H9 (cell line): Measurements from ENCODE around the gene LRCH1. TPM values are rescaled to one million over a fixed set of nuclear protein-coding genes. Genes with fewer than 3 reads are reported as not detected.

Experiments used
- DNase-seq: peaks from one replicate; pipeline ENCODE4 v3.0.0-alpha.2; 2017
- H2AFZ ChIP-seq: one replicate; pipeline ENCODE4 v1.6.1; 2013; ENCODE audit warnings: mild to moderate bottlenecking, low read length, control low read depth, moderate library complexity
- H2AK5ac ChIP-seq: 2 replicates; pipeline ENCODE4 v1.6.1; 2013; ENCODE audit warnings: low read length, control low read depth, mixed read lengths; ENCODE audit not compliant: insufficient read length
- H2BK120ac ChIP-seq: one replicate; pipeline ENCODE4 v1.6.1; 2013; ENCODE audit warnings: low read depth, mild to moderate bottlenecking, low read length, control low read depth, inconsistent platforms; ENCODE audit not compliant: poor library complexity, severe bottlenecking
- H2BK12ac ChIP-seq: 2 replicates; pipeline ENCODE4 v1.6.1; 2013; ENCODE audit warnings: low read length, control low read depth, mixed read lengths, low read depth; ENCODE audit not compliant: insufficient read length
- H2BK15ac ChIP-seq: 2 replicates; pipeline ENCODE4 v1.6.1; 2013; ENCODE audit warnings: low read depth, low read length, control low read depth
- H2BK20ac ChIP-seq: one replicate; pipeline ENCODE4 v1.6.1; 2013; ENCODE audit warnings: low read depth, mild to moderate bottlenecking, low read length, control low read depth, inconsistent platforms; ENCODE audit not compliant: poor library complexity, severe bottlenecking
- H2BK5ac ChIP-seq: 2 replicates; pipeline ENCODE4 v1.6.1; 2013; ENCODE audit warnings: low read length, control low read depth, mixed read lengths; ENCODE audit not compliant: insufficient read length
- H3K14ac ChIP-seq: 2 replicates; pipeline ENCODE4 v1.6.1; 2013; ENCODE audit warnings: low read length, control low read depth; ENCODE audit not compliant: insufficient read depth
- H3K18ac ChIP-seq: 2 replicates; pipeline ENCODE4 v1.6.1; 2013; ENCODE audit warnings: low read depth, mild to moderate bottlenecking, mixed read lengths, low read length, control low read depth; ENCODE audit not compliant: insufficient read length
- H3K23ac ChIP-seq: 2 replicates; pipeline ENCODE4 v1.6.1; 2013; ENCODE audit warnings: low read length, control low read depth, mixed read lengths, low read depth; ENCODE audit not compliant: insufficient read length
- H3K23me2 ChIP-seq: 2 replicates; pipeline ENCODE4 v1.6.1; 2013; ENCODE audit warnings: low read depth, mild to moderate bottlenecking, mixed read lengths, low read length, control low read depth; ENCODE audit not compliant: insufficient read length, poor library complexity, severe bottlenecking
- H3K27ac ChIP-seq: 2 replicates; pipeline ENCODE4 v1.5.1; 2013; ENCODE audit warnings: low read length, control low read depth, mixed read lengths, low read depth; ENCODE audit not compliant: insufficient read length
- H3K27me3 ChIP-seq: 2 replicates; pipeline ENCODE4 v1.6.1; 2013; ENCODE audit warnings: low read length, control low read depth, inconsistent platforms; ENCODE audit not compliant: insufficient read depth
- H3K4ac ChIP-seq: 2 replicates; pipeline ENCODE4 v1.6.1; 2013; ENCODE audit warnings: low read depth, mild to moderate bottlenecking, control low read depth, inconsistent platforms, low read length, moderate library complexity
- H3K4me1 ChIP-seq: 2 replicates; pipeline ENCODE4 v1.6.1; 2013; ENCODE audit warnings: low read length, control low read depth, inconsistent platforms; ENCODE audit not compliant: insufficient read depth
- H3K4me2 ChIP-seq: 2 replicates; pipeline ENCODE4 v1.6.1; 2013; ENCODE audit warnings: low read length, control low read depth, mixed read lengths; ENCODE audit not compliant: insufficient read length, insufficient read depth
- H3K56ac ChIP-seq: 2 replicates; pipeline ENCODE4 v1.6.1; 2013; ENCODE audit warnings: low read depth, mild to moderate bottlenecking, mixed read lengths, low read length, control low read depth; ENCODE audit not compliant: insufficient read length
- H3K79me1 ChIP-seq: 2 replicates; pipeline ENCODE4 v1.6.1; 2013; ENCODE audit warnings: low read depth, mild to moderate bottlenecking, moderate library complexity, low read length, control low read depth, inconsistent platforms; ENCODE audit not compliant: insufficient read depth, poor library complexity, severe bottlenecking
- H3K79me2 ChIP-seq: 2 replicates; pipeline ENCODE4 v1.6.1; 2013; ENCODE audit warnings: low read length, control low read depth, inconsistent platforms; ENCODE audit not compliant: insufficient read depth
- H3K9ac ChIP-seq: 2 replicates; pipeline ENCODE4 v1.6.1; 2013; ENCODE audit warnings: low read length, control low read depth, mixed read lengths; ENCODE audit not compliant: insufficient read length; ENCODE audit errors: extremely low read depth
- H3K9me3 ChIP-seq: one replicate; pipeline ENCODE4 v1.6.1; 2013; ENCODE audit warnings: low read depth, low read length, inconsistent platforms; ENCODE audit not compliant: control insufficient read depth
- H3T11ph ChIP-seq: one replicate; pipeline ENCODE4 v1.6.1; 2013; ENCODE audit warnings: mild to moderate bottlenecking, low read length, control low read depth, inconsistent platforms
- H4K20me1 ChIP-seq: one replicate; pipeline ENCODE4 v1.6.1; 2013; ENCODE audit not compliant: control insufficient read depth, insufficient read length, insufficient read depth
- H4K5ac ChIP-seq: 2 replicates; pipeline ENCODE4 v1.6.1; 2013; ENCODE audit warnings: low read depth, mild to moderate bottlenecking, mixed read lengths, low read length, control low read depth; ENCODE audit not compliant: insufficient read length
- H4K8ac ChIP-seq: replicated peaks from 2 replicates; pipeline ENCODE4 v1.6.1; 2013; ENCODE audit warnings: low read length, control low read depth, mixed read lengths, low read depth; ENCODE audit not compliant: insufficient read length
- H4K91ac ChIP-seq: 2 replicates; pipeline ENCODE4 v1.6.1; 2013; ENCODE audit warnings: low read depth, mild to moderate bottlenecking, moderate library complexity, mixed read lengths, low read length, control low read depth; ENCODE audit not compliant: insufficient read length
- H3K27ac Mint-ChIP-seq, 3 experiments: 2 replicates in 2 of 3; 3 replicates in 1 of 3; pipeline ENCODE4 v1.8.0; 2020 to 2021; ENCODE audit warnings: mixed read lengths in 3 of 3, mild to moderate bottlenecking in 1 of 3, moderate library complexity in 1 of 3
- H3K27me3 Mint-ChIP-seq: 2 replicates; pipeline ENCODE4 v1.8.0; 2021; ENCODE audit warnings: low read depth, mild to moderate bottlenecking, moderate library complexity, mixed read lengths
- H3K36me3 Mint-ChIP-seq, 3 experiments: 2 replicates in 2 of 3; 3 replicates in 1 of 3; pipeline ENCODE4 v1.8.0; 2020 to 2021; ENCODE audit warnings: low read depth in 3 of 3, mixed read lengths in 3 of 3; ENCODE audit not compliant: insufficient read depth in 1 of 3
- H3K4me1 Mint-ChIP-seq, 2 experiments: 2 replicates each; pipeline ENCODE4 v1.8.0; 2020; ENCODE audit warnings: mixed read lengths in 2 of 2
- H3K4me3 Mint-ChIP-seq, 2 experiments: 2 replicates in 1 of 2; 3 replicates in 1 of 2; pipeline ENCODE4 v1.8.0; 2020 to 2021; ENCODE audit warnings: mild to moderate bottlenecking in 2 of 2, mixed read lengths in 2 of 2, moderate library complexity in 1 of 2
- H3K9me3 Mint-ChIP-seq, 2 experiments: 2 replicates in 1 of 2; 3 replicates in 1 of 2; pipeline ENCODE4 v1.8.0; 2020; ENCODE audit warnings: mild to moderate bottlenecking in 2 of 2, mixed read lengths in 2 of 2, moderate library complexity in 1 of 2
- WGBS: extraction: QIAGEN DNeasy Blood & Tissue Kit; methylation state at CpG from one replicate; pipeline ENCODE4 v1.1.7; 2013; ENCODE audit warnings: missing lambda C conversion rate, low lambda C conversion rate, mixed read lengths; ENCODE audit not compliant: insufficient read length; ENCODE audit errors: extremely low coverage; 5-methylcytosine and 5-hydroxymethylcytosine counted together
- total RNA-seq: library from RNA; stranded (reverse); gene quantifications from 2 replicates; pipeline ENCODE4 v1.2.1, GENCODE V29; 2021
- TF ChIP-seq, protein P1 (sequence below): fragments of 200-600 bp; sonication (generic); conservative IDR thresholded peaks from 3 replicates; pipeline ENCODE4 v1.8.0; 2021; ENCODE audit warnings: antibody characterized with exemption, mild to moderate bottlenecking

Gene LRCH1
- total RNA-seq, 1 experiment from 2014 or later: 8.0 TPM

GRCh38 chr13:46649816-46650215 lies 96.8 kb downstream of the LRCH1 start:
- Histone ChIP-seq H2BK5ac (no peak overlapping the region), H3K56ac (no peak overlapping the region), H3K27me3 (no peaks in the 10 kb centered on the region), H3K9me3 (no peaks in the 10 kb centered on the region), H3K23me2 (no peaks in the 10 kb centered on the region), H2BK120ac (no peak overlapping the region), H2BK15ac (no peak overlapping the region), H3K4me1 (peaks cover 4% of the 10 kb centered on the region), H4K5ac (no peak overlapping the region), H2BK12ac (no peak overlapping the region), H2AFZ (no peak overlapping the region), H3T11ph (no peak overlapping the region), H2BK20ac (no peak overlapping the region), H4K8ac (no peak overlapping the region), H3K18ac (no peak overlapping the region), H3K4ac (no peak overlapping the region), H3K79me1 (no peaks in the 10 kb centered on the region), H3K14ac (no peak overlapping the region), H3K79me2 (no peaks in the 10 kb centered on the region; the same call in 1 of the 2 replicates), H4K91ac (no peak overlapping the region), H3K27ac (no peak overlapping the region), H3K9ac (no peak overlapping the region), H3K4me2 (no peak overlapping the region), H2AK5ac (no peak overlapping the region), H3K23ac (no peak overlapping the region), H4K20me1 (no peaks in the 10 kb centered on the region)
- no peaks in the 10 kb centered on the region for H3K27me3 Mint-ChIP-seq
- H3K4me3 Mint-ChIP-seq: no peak overlapping the region
- no peaks in the 10 kb centered on the region; a peak in 1 of 7 replicates for H3K36me3 Mint-ChIP-seq
- no peak overlapping the region for H3K27ac Mint-ChIP-seq
- no peak for DNase-seq
- TF ChIP-seq, protein P1, sequence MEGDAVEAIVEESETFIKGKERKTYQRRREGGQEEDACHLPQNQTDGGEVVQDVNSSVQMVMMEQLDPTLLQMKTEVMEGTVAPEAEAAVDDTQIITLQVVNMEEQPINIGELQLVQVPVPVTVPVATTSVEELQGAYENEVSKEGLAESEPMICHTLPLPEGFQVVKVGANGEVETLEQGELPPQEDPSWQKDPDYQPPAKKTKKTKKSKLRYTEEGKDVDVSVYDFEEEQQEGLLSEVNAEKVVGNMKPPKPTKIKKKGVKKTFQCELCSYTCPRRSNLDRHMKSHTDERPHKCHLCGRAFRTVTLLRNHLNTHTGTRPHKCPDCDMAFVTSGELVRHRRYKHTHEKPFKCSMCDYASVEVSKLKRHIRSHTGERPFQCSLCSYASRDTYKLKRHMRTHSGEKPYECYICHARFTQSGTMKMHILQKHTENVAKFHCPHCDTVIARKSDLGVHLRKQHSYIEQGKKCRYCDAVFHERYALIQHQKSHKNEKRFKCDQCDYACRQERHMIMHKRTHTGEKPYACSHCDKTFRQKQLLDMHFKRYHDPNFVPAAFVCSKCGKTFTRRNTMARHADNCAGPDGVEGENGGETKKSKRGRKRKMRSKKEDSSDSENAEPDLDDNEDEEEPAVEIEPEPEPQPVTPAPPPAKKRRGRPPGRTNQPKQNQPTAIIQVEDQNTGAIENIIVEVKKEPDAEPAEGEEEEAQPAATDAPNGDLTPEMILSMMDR: no peak
- 100% methylated on average over 1 of the region's 1 CpG for WGBS
- H3K4me1 Mint-ChIP-seq: peaks cover 9 to 11% of the 10 kb centered on the region in 2 experiments
- H3K9me3 Mint-ChIP-seq: no peaks in the 10 kb centered on the region
